H9 (cell line): ENCODE data around the gene PDE8A. TPM values are rescaled to one million over a fixed set of nuclear protein-coding genes. Genes with fewer than 3 reads are reported as not detected.

ENCODE experiments used
- DNase-seq: peaks from one replicate; pipeline ENCODE4 v3.0.0-alpha.2; 2017
- H2AFZ ChIP-seq: one replicate; pipeline ENCODE4 v1.6.1; 2013; ENCODE audit warnings: mild to moderate bottlenecking, low read length, control low read depth, moderate library complexity
- H2AK5ac ChIP-seq: 2 replicates; pipeline ENCODE4 v1.6.1; 2013; ENCODE audit warnings: low read length, control low read depth, mixed read lengths; ENCODE audit not compliant: insufficient read length
- H2BK120ac ChIP-seq: one replicate; pipeline ENCODE4 v1.6.1; 2013; ENCODE audit warnings: low read depth, mild to moderate bottlenecking, low read length, control low read depth, inconsistent platforms; ENCODE audit not compliant: poor library complexity, severe bottlenecking
- H2BK12ac ChIP-seq: 2 replicates; pipeline ENCODE4 v1.6.1; 2013; ENCODE audit warnings: low read length, control low read depth, mixed read lengths, low read depth; ENCODE audit not compliant: insufficient read length
- H2BK15ac ChIP-seq: 2 replicates; pipeline ENCODE4 v1.6.1; 2013; ENCODE audit warnings: low read depth, low read length, control low read depth
- H2BK20ac ChIP-seq: one replicate; pipeline ENCODE4 v1.6.1; 2013; ENCODE audit warnings: low read depth, mild to moderate bottlenecking, low read length, control low read depth, inconsistent platforms; ENCODE audit not compliant: poor library complexity, severe bottlenecking
- H2BK5ac ChIP-seq: 2 replicates; pipeline ENCODE4 v1.6.1; 2013; ENCODE audit warnings: low read length, control low read depth, mixed read lengths; ENCODE audit not compliant: insufficient read length
- H3K14ac ChIP-seq: 2 replicates; pipeline ENCODE4 v1.6.1; 2013; ENCODE audit warnings: low read length, control low read depth; ENCODE audit not compliant: insufficient read depth
- H3K18ac ChIP-seq: 2 replicates; pipeline ENCODE4 v1.6.1; 2013; ENCODE audit warnings: low read depth, mild to moderate bottlenecking, mixed read lengths, low read length, control low read depth; ENCODE audit not compliant: insufficient read length
- H3K23ac ChIP-seq: 2 replicates; pipeline ENCODE4 v1.6.1; 2013; ENCODE audit warnings: low read length, control low read depth, mixed read lengths, low read depth; ENCODE audit not compliant: insufficient read length
- H3K23me2 ChIP-seq: 2 replicates; pipeline ENCODE4 v1.6.1; 2013; ENCODE audit warnings: low read depth, mild to moderate bottlenecking, mixed read lengths, low read length, control low read depth; ENCODE audit not compliant: insufficient read length, poor library complexity, severe bottlenecking
- H3K27ac ChIP-seq: 2 replicates; pipeline ENCODE4 v1.5.1; 2013; ENCODE audit warnings: low read length, control low read depth, mixed read lengths, low read depth; ENCODE audit not compliant: insufficient read length
- H3K27me3 ChIP-seq: 2 replicates; pipeline ENCODE4 v1.6.1; 2013; ENCODE audit warnings: low read length, control low read depth, inconsistent platforms; ENCODE audit not compliant: insufficient read depth
- H3K4ac ChIP-seq: 2 replicates; pipeline ENCODE4 v1.6.1; 2013; ENCODE audit warnings: low read depth, mild to moderate bottlenecking, control low read depth, inconsistent platforms, low read length, moderate library complexity
- H3K4me1 ChIP-seq: 2 replicates; pipeline ENCODE4 v1.6.1; 2013; ENCODE audit warnings: low read length, control low read depth, inconsistent platforms; ENCODE audit not compliant: insufficient read depth
- H3K4me2 ChIP-seq: 2 replicates; pipeline ENCODE4 v1.6.1; 2013; ENCODE audit warnings: low read length, control low read depth, mixed read lengths; ENCODE audit not compliant: insufficient read length, insufficient read depth
- H3K56ac ChIP-seq: 2 replicates; pipeline ENCODE4 v1.6.1; 2013; ENCODE audit warnings: low read depth, mild to moderate bottlenecking, mixed read lengths, low read length, control low read depth; ENCODE audit not compliant: insufficient read length
- H3K79me1 ChIP-seq: 2 replicates; pipeline ENCODE4 v1.6.1; 2013; ENCODE audit warnings: low read depth, mild to moderate bottlenecking, moderate library complexity, low read length, control low read depth, inconsistent platforms; ENCODE audit not compliant: insufficient read depth, poor library complexity, severe bottlenecking
- H3K79me2 ChIP-seq: 2 replicates; pipeline ENCODE4 v1.6.1; 2013; ENCODE audit warnings: low read length, control low read depth, inconsistent platforms; ENCODE audit not compliant: insufficient read depth
- H3K9ac ChIP-seq: 2 replicates; pipeline ENCODE4 v1.6.1; 2013; ENCODE audit warnings: low read length, control low read depth, mixed read lengths; ENCODE audit not compliant: insufficient read length; ENCODE audit errors: extremely low read depth
- H3K9me3 ChIP-seq: one replicate; pipeline ENCODE4 v1.6.1; 2013; ENCODE audit warnings: low read depth, low read length, inconsistent platforms; ENCODE audit not compliant: control insufficient read depth
- H3T11ph ChIP-seq: one replicate; pipeline ENCODE4 v1.6.1; 2013; ENCODE audit warnings: mild to moderate bottlenecking, low read length, control low read depth, inconsistent platforms
- H4K20me1 ChIP-seq: one replicate; pipeline ENCODE4 v1.6.1; 2013; ENCODE audit not compliant: control insufficient read depth, insufficient read length, insufficient read depth
- H4K5ac ChIP-seq: 2 replicates; pipeline ENCODE4 v1.6.1; 2013; ENCODE audit warnings: low read depth, mild to moderate bottlenecking, mixed read lengths, low read length, control low read depth; ENCODE audit not compliant: insufficient read length
- H4K8ac ChIP-seq: replicated peaks from 2 replicates; pipeline ENCODE4 v1.6.1; 2013; ENCODE audit warnings: low read length, control low read depth, mixed read lengths, low read depth; ENCODE audit not compliant: insufficient read length
- H4K91ac ChIP-seq: 2 replicates; pipeline ENCODE4 v1.6.1; 2013; ENCODE audit warnings: low read depth, mild to moderate bottlenecking, moderate library complexity, mixed read lengths, low read length, control low read depth; ENCODE audit not compliant: insufficient read length
- H3K27ac Mint-ChIP-seq, 3 experiments: 2 replicates in 2 of 3; 3 replicates in 1 of 3; pipeline ENCODE4 v1.8.0; 2020 to 2021; ENCODE audit warnings: mixed read lengths in 3 of 3, mild to moderate bottlenecking in 1 of 3, moderate library complexity in 1 of 3
- H3K27me3 Mint-ChIP-seq: 2 replicates; pipeline ENCODE4 v1.8.0; 2021; ENCODE audit warnings: low read depth, mild to moderate bottlenecking, moderate library complexity, mixed read lengths
- H3K36me3 Mint-ChIP-seq, 3 experiments: 2 replicates in 2 of 3; 3 replicates in 1 of 3; pipeline ENCODE4 v1.8.0; 2020 to 2021; ENCODE audit warnings: low read depth in 3 of 3, mixed read lengths in 3 of 3; ENCODE audit not compliant: insufficient read depth in 1 of 3
- H3K4me1 Mint-ChIP-seq, 2 experiments: 2 replicates each; pipeline ENCODE4 v1.8.0; 2020; ENCODE audit warnings: mixed read lengths in 2 of 2
- H3K4me3 Mint-ChIP-seq, 2 experiments: 2 replicates in 1 of 2; 3 replicates in 1 of 2; pipeline ENCODE4 v1.8.0; 2020 to 2021; ENCODE audit warnings: mild to moderate bottlenecking in 2 of 2, mixed read lengths in 2 of 2, moderate library complexity in 1 of 2
- H3K9me3 Mint-ChIP-seq, 2 experiments: 2 replicates in 1 of 2; 3 replicates in 1 of 2; pipeline ENCODE4 v1.8.0; 2020; ENCODE audit warnings: mild to moderate bottlenecking in 2 of 2, mixed read lengths in 2 of 2, moderate library complexity in 1 of 2
- CTCF ChIP-seq: fragments of 200-600 bp; sonication (generic); conservative IDR thresholded peaks from 3 replicates; pipeline ENCODE4 v1.8.0; 2021; ENCODE audit warnings: antibody characterized with exemption, mild to moderate bottlenecking
- WGBS: extraction: QIAGEN DNeasy Blood & Tissue Kit; methylation state at CpG from one replicate; pipeline ENCODE4 v1.1.7; 2013; ENCODE audit warnings: missing lambda C conversion rate, low lambda C conversion rate, mixed read lengths; ENCODE audit not compliant: insufficient read length; ENCODE audit errors: extremely low coverage; 5-methylcytosine and 5-hydroxymethylcytosine counted together
- total RNA-seq: library from RNA; stranded (reverse); gene quantifications from 2 replicates; pipeline ENCODE4 v1.2.1, GENCODE V29; 2021

Gene PDE8A
- total RNA-seq, 1 experiment from 2014 or later, result 9.3 TPM

GRCh38 chr15:85044251-85044853 lies 62.7 kb downstream of the PDE8A start:
- no peaks in the 10 kb centered on the region for H3K36me3 Mint-ChIP-seq
- Histone ChIP-seq H3K27me3 (no peaks in the 10 kb centered on the region), H2BK120ac (no peak overlapping the region), H2BK12ac (no peak overlapping the region), H3K23me2 (no peaks in the 10 kb centered on the region), H3K4me2 (no peak overlapping the region), H3K27ac (no peak overlapping the region), H3K18ac (no peak overlapping the region), H3K4ac (no peak overlapping the region), H2BK15ac (no peak overlapping the region), H3K9me3 (no peaks in the 10 kb centered on the region), H4K20me1 (no peaks in the 10 kb centered on the region), H4K8ac (no peak overlapping the region), H3K23ac (no peak overlapping the region), H3K9ac (no peak overlapping the region), H3K79me2 (no peaks in the 10 kb centered on the region), H2BK5ac (no peak overlapping the region), H3K4me1 (no peaks in the 10 kb centered on the region; the same call in 1 of the 2 replicates), H3K79me1 (no peaks in the 10 kb centered on the region), H3K14ac (no peak overlapping the region), H4K5ac (no peak overlapping the region), H3T11ph (no peak overlapping the region), H2AFZ (no peak overlapping the region), H3K56ac (no peak overlapping the region), H2AK5ac (no peak overlapping the region), H4K91ac (no peak overlapping the region), H2BK20ac (no peak overlapping the region)
- no peak overlapping the region for H3K27ac Mint-ChIP-seq
- H3K27me3 Mint-ChIP-seq, result no peaks in the 10 kb centered on the region
- WGBS, result no CpG with 5 or more reads among the region's 3 CpGs
- TF ChIP-seq CTCF, result peak; percentile 72; the same call in 2 of the 3 replicates
- peak; percentile 46 for DNase-seq
- no peaks in the 10 kb centered on the region for H3K9me3 Mint-ChIP-seq
- H3K4me3 Mint-ChIP-seq, result no peak overlapping the region
- peaks cover 0 to 6% of the 10 kb centered on the region in 2 experiments; a peak in 1 of 4 replicates for H3K4me1 Mint-ChIP-seq
